ENCODE results near the gene CHORDC1. TPM values are rescaled to one million over a fixed set of nuclear protein-coding genes. Genes with fewer than 3 reads are reported as not detected.

The CHORDC1 gene
- total RNA-seq, 1 experiment from 2014 or later, result 62.0 TPM

GRCh38 chr11:90204407-90204806, 18.4 kb downstream of the CHORDC1 start:
- intact Hi-C loops (cut with micrococcal nuclease), result no loop called here
- ChIA-PET CTCF (interaction anchor here (0.6 to 1.7 kb wide), 19 partner anchors 8 to 854 kb away, joined by 3 to 21 read pairs (median 5); partner anchors contain the start of gene CHORDC1), POLR2A (interaction anchor here (1.1 kb wide), 1 partner anchor 18 kb away, joined by 7 read pairs; the partner anchor contains the start of gene CHORDC1)
- Mint-ChIP-seq H3K9me3 (ENCODE audit: unreplicated experiment) (no peaks in the 10 kb centered on the region), H3K4me1 (ENCODE audit: insufficient read depth, unreplicated experiment) (peaks cover 25% of the 10 kb centered on the region), H3K27me3 (ENCODE audit: insufficient read depth, unreplicated experiment) (no peaks in the 10 kb centered on the region), H3K27ac (ENCODE audit: low read depth, unreplicated experiment) (no peak overlapping the region), H3K36me3 (ENCODE audit: insufficient read depth, unreplicated experiment) (peaks cover 75% of the 10 kb centered on the region), H3K4me3 (ENCODE audit: unreplicated experiment) (no peak overlapping the region)
- TF ChIP-seq CTCF (IDR thresholded peaks at IDR 0.05; ENCODE audit: unreplicated experiment), result no peak
- no peak for DNase-seq (ENCODE audit: unreplicated experiment)
- BruUV-seq (replicated peaks), result no TSS peak

- no TSS peak for BruUV-seq (replicated peaks)
- H3K9me3 Mint-ChIP-seq (ENCODE audit: unreplicated experiment), result no peaks in the 10 kb centered on the region
- H3K36me3 Mint-ChIP-seq (ENCODE audit: insufficient read depth, unreplicated experiment), result peaks cover 63% of the 10 kb centered on the region
- H3K27me3 Mint-ChIP-seq (ENCODE audit: insufficient read depth, unreplicated experiment), result no peaks in the 10 kb centered on the region
- ChIA-PET CTCF (no interaction called here), POLR2A (interaction anchor here (1.4 kb wide), 1 partner anchor 20 kb away, joined by 4 read pairs; the partner anchor contains the start of gene CHORDC1)
- peaks cover 17% of the 10 kb centered on the region for H3K4me1 Mint-ChIP-seq (ENCODE audit: insufficient read depth, unreplicated experiment)
- DNase-seq (ENCODE audit: unreplicated experiment), result no peak
- H3K4me3 Mint-ChIP-seq (ENCODE audit: unreplicated experiment), result no peak overlapping the region
- no peak for TF ChIP-seq CTCF (IDR thresholded peaks at IDR 0.05; ENCODE audit: unreplicated experiment)
- H3K27ac Mint-ChIP-seq (ENCODE audit: low read depth, unreplicated experiment), result no peak overlapping the region
- intact Hi-C loops (cut with micrococcal nuclease), result no loop called here
Observed at GRCh38 chr11:90202342-90202741, 20.5 kb downstream of the CHORDC1 start.

GRCh38 chr11:90197377-90197776, 25.5 kb downstream of the CHORDC1 start:
- peaks cover 20% of the 10 kb centered on the region for H3K36me3 Mint-ChIP-seq (ENCODE audit: insufficient read depth, unreplicated experiment)
- no TSS peak for BruUV-seq (replicated peaks)
- POLR2A ChIA-PET, result interaction anchor here (0.6 kb wide), 1 partner anchor 36 kb away, joined by 3 read pairs; no protein-coding TSS in a partner anchor
- H3K9me3 Mint-ChIP-seq (ENCODE audit: unreplicated experiment), result no peaks in the 10 kb centered on the region
- CTCF ChIA-PET, result interaction anchor here (0.9 to 2.0 kb wide), 2 partner anchors 7 to 8 kb away, joined by 3 to 13 read pairs; no protein-coding TSS in a partner anchor
- intact Hi-C loops (cut with micrococcal nuclease), result no loop called here
- no peak overlapping the region for H3K27ac Mint-ChIP-seq (ENCODE audit: low read depth, unreplicated experiment)
- no peak for DNase-seq (ENCODE audit: unreplicated experiment)
- H3K27me3 Mint-ChIP-seq (ENCODE audit: insufficient read depth, unreplicated experiment), result no peaks in the 10 kb centered on the region
- peaks cover 4% of the 10 kb centered on the region for H3K4me1 Mint-ChIP-seq (ENCODE audit: insufficient read depth, unreplicated experiment)
- no peak for TF ChIP-seq CTCF (IDR thresholded peaks at IDR 0.05; ENCODE audit: unreplicated experiment)
- no peak overlapping the region for H3K4me3 Mint-ChIP-seq (ENCODE audit: unreplicated experiment)

GRCh38 chr11:90192869-90193582, 29.8 kb downstream of the CHORDC1 start:
- Mint-ChIP-seq H3K4me3 (ENCODE audit: unreplicated experiment) (no peak overlapping the region), H3K9me3 (ENCODE audit: unreplicated experiment) (no peaks in the 10 kb centered on the region), H3K4me1 (ENCODE audit: insufficient read depth, unreplicated experiment) (no peaks in the 10 kb centered on the region), H3K27ac (ENCODE audit: low read depth, unreplicated experiment) (no peak overlapping the region), H3K36me3 (ENCODE audit: insufficient read depth, unreplicated experiment) (no peaks in the 10 kb centered on the region), H3K27me3 (ENCODE audit: insufficient read depth, unreplicated experiment) (no peaks in the 10 kb centered on the region)
- intact Hi-C loops (cut with micrococcal nuclease), result no loop called here
- ChIA-PET POLR2A (no interaction called here), CTCF (no interaction called here)
- TF ChIP-seq CTCF (IDR thresholded peaks at IDR 0.05; ENCODE audit: unreplicated experiment), result no peak
- no TSS peak for BruUV-seq (replicated peaks)
- no peak for DNase-seq (ENCODE audit: unreplicated experiment)
